WTC11 (cell line): Measurements from ENCODE around the gene IL2RG. TPM values are rescaled to one million over a fixed set of nuclear protein-coding genes. Genes with fewer than 3 reads are reported as not detected.

Experiments used
- ATAC-seq: fragments of 200-7000 bp; cut with Tn5 transposase; 2 replicates; pipeline ENCODE4 v1.10.0; 2021; ENCODE audit warnings: mild to moderate bottlenecking, moderate library complexity
- CTCF ChIA-PET: fragments of 300-600 bp; sonication (Branson Sonifier 250); formaldehyde crosslinking; loops from one replicate; lab custom pipeline; 2021; ENCODE audit warnings: antibody characterized with exemption; lab: Charles Lee
- POLR2A ChIA-PET: fragments of 350-600 bp; sonication (Branson Sonifier 250); formaldehyde crosslinking; loops from one replicate; lab custom pipeline; 2021; ENCODE audit warnings: antibody characterized with exemption; lab: Charles Lee
- DNase-seq: peaks from one replicate; pipeline ENCODE4 v3.0.0; 2021; ENCODE audit warnings: low spot score
- H3K27ac Mint-ChIP-seq: 2 replicates; pipeline ENCODE4 v1.8.0; 2021; ENCODE audit warnings: mixed read lengths
- H3K27me3 Mint-ChIP-seq: 2 replicates; pipeline ENCODE4 v1.8.0; 2021; ENCODE audit warnings: low read depth, mild to moderate bottlenecking, moderate library complexity, mixed read lengths
- H3K36me3 Mint-ChIP-seq: 2 replicates; pipeline ENCODE4 v1.8.0; 2021; ENCODE audit warnings: mixed read lengths
- H3K4me1 Mint-ChIP-seq: 2 replicates; pipeline ENCODE4 v1.8.0; 2022; ENCODE audit warnings: mixed read lengths
- H3K4me3 Mint-ChIP-seq: 2 replicates; pipeline ENCODE4 v1.8.0; 2021; ENCODE audit warnings: mild to moderate bottlenecking, moderate library complexity, mixed read lengths
- H3K9me3 Mint-ChIP-seq: 2 replicates; pipeline ENCODE4 v1.8.0; 2021; ENCODE audit warnings: mixed read lengths
- EMX1 ChIP-seq: fragments of 250-450 bp; sonication (Bioruptor Pico); IDR thresholded peaks from 2 replicates; pipeline ENCODE4 v1.8.0; 2021; ENCODE audit warnings: mild to moderate bottlenecking
- FOXJ3 ChIP-seq: sonication (generic); formaldehyde crosslinking; IDR thresholded peaks from 2 replicates; pipeline ENCODE4 v1.9.0; 2021; ENCODE audit warnings: missing genetic modification reagents, mild to moderate bottlenecking, borderline replicate concordance
- FOXK1 ChIP-seq: sonication (generic); formaldehyde crosslinking; IDR thresholded peaks from 2 replicates; pipeline ENCODE4 v1.8.0; 2022; ENCODE audit warnings: mild to moderate bottlenecking, moderate library complexity, missing genetic modification reagents
- GTF2I ChIP-seq: fragments of 250-450 bp; sonication (Bioruptor Pico); conservative IDR thresholded peaks from 2 replicates; pipeline ENCODE4 v1.4.0; 2021; ENCODE audit warnings: mild to moderate bottlenecking
- HMGA2 ChIP-seq: fragments of 250-450 bp; sonication (Bioruptor Pico); IDR thresholded peaks from 2 replicates; pipeline ENCODE4 v1.4.0; 2021; ENCODE audit warnings: mild to moderate bottlenecking, moderate library complexity
- IRF2 ChIP-seq: sonication (generic); formaldehyde crosslinking; IDR thresholded peaks from 2 replicates; pipeline ENCODE4 v1.8.0; 2022; ENCODE audit warnings: low read depth, missing genetic modification reagents, borderline replicate concordance
- MYBL2 ChIP-seq: sonication (generic); formaldehyde crosslinking; IDR thresholded peaks from 2 replicates; pipeline ENCODE4 v1.8.1; 2023; ENCODE audit warnings: mild to moderate bottlenecking, moderate library complexity, missing genetic modification reagents
- NR2C2 ChIP-seq: sonication (generic); formaldehyde crosslinking; IDR thresholded peaks from 2 replicates; pipeline ENCODE4 v1.8.0; 2022; ENCODE audit warnings: mild to moderate bottlenecking, missing genetic modification reagents
- OVOL2 ChIP-seq: fragments of 250-450 bp; sonication (Bioruptor Pico); IDR thresholded peaks from 2 replicates; pipeline ENCODE4 v1.9.0; 2021; ENCODE audit warnings: mild to moderate bottlenecking, borderline replicate concordance
- RELA ChIP-seq: sonication (generic); formaldehyde crosslinking; IDR thresholded peaks from 2 replicates; pipeline ENCODE4 v1.8.1; 2022; ENCODE audit warnings: missing genetic modification reagents, mild to moderate bottlenecking, borderline replicate concordance
- ZNF317 ChIP-seq: sonication (generic); formaldehyde crosslinking; IDR thresholded peaks from 2 replicates; pipeline ENCODE4 v1.8.1; 2023; ENCODE audit warnings: low read depth, mild to moderate bottlenecking, moderate library complexity, missing genetic modification reagents, borderline replicate concordance
- total RNA-seq: library from RNA; stranded (reverse); gene quantifications from 3 replicates; pipeline ENCODE4 v1.2.3, GENCODE V29; 2021
- TF ChIP-seq, protein P1 (sequence below): sonication (generic); formaldehyde crosslinking; IDR thresholded peaks from 2 replicates; pipeline ENCODE4 v1.8.1; 2022; ENCODE audit warnings: mild to moderate bottlenecking, moderate library complexity, missing genetic modification reagents
- TF ChIP-seq, protein P2 (sequence below): sonication (generic); formaldehyde crosslinking; IDR thresholded peaks from 2 replicates; pipeline ENCODE4 v1.8.1; 2023; ENCODE audit warnings: mild to moderate bottlenecking, moderate library complexity, missing genetic modification reagents
- TF ChIP-seq, protein P3 (sequence below): fragments of 250-450 bp; sonication (Bioruptor Pico); conservative IDR thresholded peaks from 2 replicates; pipeline ENCODE4 v1.9.0; 2021; ENCODE audit warnings: mild to moderate bottlenecking
- TF ChIP-seq, protein P4 (sequence below): fragments of 200-600 bp; IDR thresholded peaks from 2 replicates; pipeline ENCODE4 v1.8.0; 2022; ENCODE audit warnings: antibody characterized with exemption
- TF ChIP-seq, protein P5 (sequence below): fragments of 250-450 bp; sonication (Bioruptor Pico); IDR thresholded peaks from 2 replicates; pipeline ENCODE4 v1.9.0; 2021; ENCODE audit warnings: mild to moderate bottlenecking, borderline replicate concordance

IL2RG gene
- total RNA-seq, 1 experiment from 2014 or later: 1.2 TPM

DNA sequence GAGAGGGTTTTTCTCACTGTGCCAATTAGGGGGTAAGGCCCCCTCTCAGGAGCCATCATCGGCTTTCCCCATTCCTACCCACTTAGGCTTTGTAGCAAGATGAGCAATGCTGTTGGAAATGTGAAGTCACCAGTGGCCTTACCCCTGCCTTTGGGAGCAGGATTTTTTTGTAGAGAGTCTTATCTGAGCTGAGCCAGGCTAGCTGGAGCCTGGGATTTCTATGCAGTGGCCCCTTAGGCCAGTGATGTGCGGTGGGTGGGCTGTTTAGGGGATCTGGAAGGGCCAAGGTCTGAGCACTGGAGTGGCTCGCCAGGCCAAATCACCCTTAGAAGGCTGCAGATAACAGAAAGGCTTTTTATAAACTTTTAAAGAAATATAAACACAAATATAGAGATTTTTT, 9.1 kb downstream of the IL2RG start:
- peaks cover 62% of the 10 kb centered on the region for H3K4me1 Mint-ChIP-seq
- no peak overlapping the region for H3K27ac Mint-ChIP-seq
- ChIA-PET CTCF (interaction anchor here (0.8 to 1.5 kb wide), 2 partner anchors 10 to 34 kb away, joined by 3 to 4 read pairs; partner anchors contain the start of gene SNX12), POLR2A (interaction anchor here (0.6 kb wide), 1 partner anchor 23 kb away, joined by 3 read pairs; no protein-coding TSS in a partner anchor)
- TF ChIP-seq, protein P1, sequence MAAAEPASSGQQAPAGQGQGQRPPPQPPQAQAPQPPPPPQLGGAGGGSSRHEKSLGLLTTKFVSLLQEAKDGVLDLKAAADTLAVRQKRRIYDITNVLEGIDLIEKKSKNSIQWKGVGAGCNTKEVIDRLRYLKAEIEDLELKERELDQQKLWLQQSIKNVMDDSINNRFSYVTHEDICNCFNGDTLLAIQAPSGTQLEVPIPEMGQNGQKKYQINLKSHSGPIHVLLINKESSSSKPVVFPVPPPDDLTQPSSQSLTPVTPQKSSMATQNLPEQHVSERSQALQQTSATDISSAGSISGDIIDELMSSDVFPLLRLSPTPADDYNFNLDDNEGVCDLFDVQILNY (CRISPR knock-in tag): no peak
- TF ChIP-seq NR2C2 (CRISPR knock-in tag): no peak
- TF ChIP-seq, protein P2, sequence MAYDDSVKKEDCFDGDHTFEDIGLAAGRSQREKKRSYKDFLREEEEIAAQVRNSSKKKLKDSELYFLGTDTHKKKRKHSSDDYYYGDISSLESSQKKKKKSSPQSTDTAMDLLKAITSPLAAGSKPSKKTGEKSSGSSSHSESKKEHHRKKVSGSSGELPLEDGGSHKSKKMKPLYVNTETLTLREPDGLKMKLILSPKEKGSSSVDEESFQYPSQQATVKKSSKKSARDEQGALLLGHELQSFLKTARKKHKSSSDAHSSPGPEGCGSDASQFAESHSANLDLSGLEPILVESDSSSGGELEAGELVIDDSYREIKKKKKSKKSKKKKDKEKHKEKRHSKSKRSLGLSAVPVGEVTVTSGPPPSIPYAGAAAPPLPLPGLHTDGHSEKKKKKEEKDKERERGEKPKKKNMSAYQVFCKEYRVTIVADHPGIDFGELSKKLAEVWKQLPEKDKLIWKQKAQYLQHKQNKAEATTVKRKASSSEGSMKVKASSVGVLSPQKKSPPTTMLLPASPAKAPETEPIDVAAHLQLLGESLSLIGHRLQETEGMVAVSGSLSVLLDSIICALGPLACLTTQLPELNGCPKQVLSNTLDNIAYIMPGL (CRISPR knock-in tag): no peak
- no peak for TF ChIP-seq IRF2 (CRISPR knock-in tag)
- no peak for TF ChIP-seq GTF2I
- TF ChIP-seq, protein P3, sequence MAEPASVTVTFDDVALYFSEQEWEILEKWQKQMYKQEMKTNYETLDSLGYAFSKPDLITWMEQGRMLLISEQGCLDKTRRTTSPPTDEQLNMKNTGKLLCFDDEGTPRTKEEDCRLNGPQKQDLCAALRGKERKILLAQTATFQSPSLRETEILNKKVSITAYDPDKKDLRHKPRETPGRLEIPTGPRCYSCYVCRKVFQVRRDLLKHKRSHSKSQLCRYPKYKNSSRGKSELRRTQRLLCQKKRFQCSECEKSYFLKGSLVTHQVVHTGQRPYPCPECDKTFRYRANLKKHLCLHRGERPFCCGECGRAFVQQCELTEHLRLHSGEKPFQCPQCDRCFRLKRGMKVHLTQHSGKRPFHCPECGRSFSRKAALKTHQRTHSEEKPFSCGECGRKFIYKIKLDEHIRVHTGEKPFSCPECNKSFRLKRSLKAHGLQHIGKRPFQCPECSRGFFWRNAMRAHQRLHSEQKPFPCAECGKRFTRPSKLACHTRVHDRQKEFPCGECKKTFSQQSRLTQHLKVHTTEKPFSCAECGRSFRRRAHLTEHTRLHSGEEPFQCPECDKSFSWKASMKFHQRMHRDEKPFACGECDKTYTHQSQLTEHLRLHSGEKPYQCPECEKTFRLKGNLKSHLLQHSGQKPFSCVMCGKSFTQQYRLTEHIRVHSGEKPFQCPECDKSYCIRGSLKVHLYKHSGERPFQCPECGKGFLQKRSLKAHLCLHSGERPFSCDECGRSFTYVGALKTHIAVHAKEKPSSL (CRISPR knock-in tag): no peak
- TF ChIP-seq ZNF317 (CRISPR knock-in tag): no peak
- no peak for TF ChIP-seq HMGA2
- TF ChIP-seq EMX1: no peak
- TF ChIP-seq FOXK1 (CRISPR knock-in tag): no peak
- H3K9me3 Mint-ChIP-seq: no peaks in the 10 kb centered on the region
- H3K4me3 Mint-ChIP-seq: no peak overlapping the region
- no peak for ATAC-seq
- H3K36me3 Mint-ChIP-seq: 0 out of 2 replicates have a peak, but pooled peaks cover 3% of the 10 kb centered on the region
- H3K27me3 Mint-ChIP-seq: peaks cover 5% of the 10 kb centered on the region
- no peak for DNase-seq

DNA sequence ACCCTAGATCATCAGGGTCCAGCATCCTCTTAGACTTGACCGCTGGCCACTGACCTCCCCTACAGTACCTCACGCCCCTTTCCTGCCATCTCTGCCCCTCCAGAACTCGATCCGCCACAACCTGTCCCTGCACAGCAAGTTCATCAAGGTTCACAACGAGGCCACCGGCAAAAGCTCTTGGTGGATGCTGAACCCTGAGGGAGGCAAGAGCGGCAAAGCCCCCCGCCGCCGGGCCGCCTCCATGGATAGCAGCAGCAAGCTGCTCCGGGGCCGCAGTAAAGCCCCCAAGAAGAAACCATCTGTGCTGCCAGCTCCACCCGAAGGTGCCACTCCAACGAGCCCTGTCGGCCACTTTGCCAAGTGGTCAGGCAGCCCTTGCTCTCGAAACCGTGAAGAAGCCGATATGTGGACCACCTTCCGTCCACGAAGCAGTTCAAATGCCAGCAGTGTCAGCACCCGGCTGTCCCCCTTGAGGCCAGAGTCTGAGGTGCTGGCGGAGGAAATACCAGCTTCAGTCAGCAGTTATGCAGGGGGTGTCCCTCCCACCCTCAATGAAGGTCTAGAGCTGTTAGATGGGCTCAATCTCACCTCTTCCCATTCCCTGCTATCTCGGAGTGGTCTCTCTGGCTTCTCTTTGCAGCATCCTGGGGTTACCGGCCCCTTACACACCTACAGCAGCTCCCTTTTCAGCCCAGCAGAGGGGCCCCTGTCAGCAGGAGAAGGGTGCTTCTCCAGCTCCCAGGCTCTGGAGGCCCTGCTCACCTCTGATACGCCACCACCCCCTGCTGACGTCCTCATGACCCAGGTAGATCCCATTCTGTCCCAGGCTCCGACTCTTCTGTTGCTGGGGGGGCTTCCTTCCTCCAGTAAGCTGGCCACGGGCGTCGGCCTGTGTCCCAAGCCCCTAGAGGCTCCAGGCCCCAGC, 10.5 kb downstream of the IL2RG start:
- DNase-seq (no peak), ATAC-seq (no peak)
- Mint-ChIP-seq H3K4me3 (peak overlapping the region; percentile 69), H3K36me3 (0 out of 2 replicates have a peak, but pooled peaks cover 3% of the 10 kb centered on the region), H3K4me1 (peaks cover 57% of the 10 kb centered on the region), H3K27ac (no peak overlapping the region; the same call in 1 of the 2 replicates), H3K9me3 (no peaks in the 10 kb centered on the region), H3K27me3 (no peaks in the 10 kb centered on the region; the same call in 1 of the 2 replicates)
- ChIA-PET POLR2A (interaction anchor here (0.7 kb wide), 1 partner anchor 17 kb away, joined by 4 read pairs; the partner anchor contains the start of gene MED12), CTCF (interaction anchor here (0.5 to 1.3 kb wide), 2 partner anchors 18 to 180 kb away, joined by 3 to 7 read pairs; partner anchors contain the start of gene MED12)
- TF ChIP-seq HMGA2: no peak
- no peak for TF ChIP-seq OVOL2 (CRISPR knock-in tag)
- TF ChIP-seq, protein P4, sequence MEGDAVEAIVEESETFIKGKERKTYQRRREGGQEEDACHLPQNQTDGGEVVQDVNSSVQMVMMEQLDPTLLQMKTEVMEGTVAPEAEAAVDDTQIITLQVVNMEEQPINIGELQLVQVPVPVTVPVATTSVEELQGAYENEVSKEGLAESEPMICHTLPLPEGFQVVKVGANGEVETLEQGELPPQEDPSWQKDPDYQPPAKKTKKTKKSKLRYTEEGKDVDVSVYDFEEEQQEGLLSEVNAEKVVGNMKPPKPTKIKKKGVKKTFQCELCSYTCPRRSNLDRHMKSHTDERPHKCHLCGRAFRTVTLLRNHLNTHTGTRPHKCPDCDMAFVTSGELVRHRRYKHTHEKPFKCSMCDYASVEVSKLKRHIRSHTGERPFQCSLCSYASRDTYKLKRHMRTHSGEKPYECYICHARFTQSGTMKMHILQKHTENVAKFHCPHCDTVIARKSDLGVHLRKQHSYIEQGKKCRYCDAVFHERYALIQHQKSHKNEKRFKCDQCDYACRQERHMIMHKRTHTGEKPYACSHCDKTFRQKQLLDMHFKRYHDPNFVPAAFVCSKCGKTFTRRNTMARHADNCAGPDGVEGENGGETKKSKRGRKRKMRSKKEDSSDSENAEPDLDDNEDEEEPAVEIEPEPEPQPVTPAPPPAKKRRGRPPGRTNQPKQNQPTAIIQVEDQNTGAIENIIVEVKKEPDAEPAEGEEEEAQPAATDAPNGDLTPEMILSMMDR: no peak
- TF ChIP-seq MYBL2 (CRISPR knock-in tag): no peak
- TF ChIP-seq, protein P5, sequence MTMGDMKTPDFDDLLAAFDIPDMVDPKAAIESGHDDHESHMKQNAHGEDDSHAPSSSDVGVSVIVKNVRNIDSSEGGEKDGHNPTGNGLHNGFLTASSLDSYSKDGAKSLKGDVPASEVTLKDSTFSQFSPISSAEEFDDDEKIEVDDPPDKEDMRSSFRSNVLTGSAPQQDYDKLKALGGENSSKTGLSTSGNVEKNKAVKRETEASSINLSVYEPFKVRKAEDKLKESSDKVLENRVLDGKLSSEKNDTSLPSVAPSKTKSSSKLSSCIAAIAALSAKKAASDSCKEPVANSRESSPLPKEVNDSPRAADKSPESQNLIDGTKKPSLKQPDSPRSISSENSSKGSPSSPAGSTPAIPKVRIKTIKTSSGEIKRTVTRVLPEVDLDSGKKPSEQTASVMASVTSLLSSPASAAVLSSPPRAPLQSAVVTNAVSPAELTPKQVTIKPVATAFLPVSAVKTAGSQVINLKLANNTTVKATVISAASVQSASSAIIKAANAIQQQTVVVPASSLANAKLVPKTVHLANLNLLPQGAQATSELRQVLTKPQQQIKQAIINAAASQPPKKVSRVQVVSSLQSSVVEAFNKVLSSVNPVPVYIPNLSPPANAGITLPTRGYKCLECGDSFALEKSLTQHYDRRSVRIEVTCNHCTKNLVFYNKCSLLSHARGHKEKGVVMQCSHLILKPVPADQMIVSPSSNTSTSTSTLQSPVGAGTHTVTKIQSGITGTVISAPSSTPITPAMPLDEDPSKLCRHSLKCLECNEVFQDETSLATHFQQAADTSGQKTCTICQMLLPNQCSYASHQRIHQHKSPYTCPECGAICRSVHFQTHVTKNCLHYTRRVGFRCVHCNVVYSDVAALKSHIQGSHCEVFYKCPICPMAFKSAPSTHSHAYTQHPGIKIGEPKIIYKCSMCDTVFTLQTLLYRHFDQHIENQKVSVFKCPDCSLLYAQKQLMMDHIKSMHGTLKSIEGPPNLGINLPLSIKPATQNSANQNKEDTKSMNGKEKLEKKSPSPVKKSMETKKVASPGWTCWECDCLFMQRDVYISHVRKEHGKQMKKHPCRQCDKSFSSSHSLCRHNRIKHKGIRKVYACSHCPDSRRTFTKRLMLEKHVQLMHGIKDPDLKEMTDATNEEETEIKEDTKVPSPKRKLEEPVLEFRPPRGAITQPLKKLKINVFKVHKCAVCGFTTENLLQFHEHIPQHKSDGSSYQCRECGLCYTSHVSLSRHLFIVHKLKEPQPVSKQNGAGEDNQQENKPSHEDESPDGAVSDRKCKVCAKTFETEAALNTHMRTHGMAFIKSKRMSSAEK (CRISPR knock-in tag): no peak
- no peak for TF ChIP-seq RELA
- no peak for TF ChIP-seq FOXJ3
